HG03139 (cell line): ENCODE data around the gene PACS1.

ENCODE experiments used
- ATAC-seq: cut with Tn5 transposase; IDR thresholded peaks from one replicate; pipeline ENCODE4 v1.9.1; 2021; ENCODE audit not compliant: unreplicated experiment

Gene PACS1

GRCh38 chr11:66136752-66137123 is 66.7 kb downstream of the PACS1 start:
- no peak for ATAC-seq

DNA sequence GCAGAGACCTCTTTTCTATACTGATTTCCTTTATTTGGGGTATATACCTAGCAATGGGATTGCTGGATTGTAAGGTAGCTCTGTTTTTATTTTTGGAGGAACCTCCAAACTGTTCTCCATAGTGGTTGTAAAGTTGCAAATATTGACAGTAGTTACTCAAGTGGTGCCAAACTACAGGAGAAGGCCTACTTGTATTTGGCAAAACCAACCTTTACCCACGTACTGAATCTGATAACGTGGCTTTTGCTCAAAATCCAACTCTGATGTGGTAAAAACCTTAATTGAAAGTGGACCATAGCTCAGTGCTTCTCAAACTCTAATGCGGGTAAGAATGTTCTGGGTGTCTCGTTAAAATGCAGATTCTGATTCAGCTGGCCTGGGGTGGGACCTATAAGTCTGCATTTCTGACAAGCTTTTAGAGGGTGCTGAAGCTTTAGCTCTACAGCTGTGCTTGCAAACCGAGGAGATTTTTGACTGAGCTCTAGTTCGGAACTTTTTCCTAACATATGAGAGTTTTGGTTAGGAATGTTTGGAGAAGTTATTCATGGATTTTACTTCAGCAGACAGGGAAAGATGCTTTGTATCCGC is 69.8 kb downstream of the PACS1 start:
- no peak for ATAC-seq

DNA sequence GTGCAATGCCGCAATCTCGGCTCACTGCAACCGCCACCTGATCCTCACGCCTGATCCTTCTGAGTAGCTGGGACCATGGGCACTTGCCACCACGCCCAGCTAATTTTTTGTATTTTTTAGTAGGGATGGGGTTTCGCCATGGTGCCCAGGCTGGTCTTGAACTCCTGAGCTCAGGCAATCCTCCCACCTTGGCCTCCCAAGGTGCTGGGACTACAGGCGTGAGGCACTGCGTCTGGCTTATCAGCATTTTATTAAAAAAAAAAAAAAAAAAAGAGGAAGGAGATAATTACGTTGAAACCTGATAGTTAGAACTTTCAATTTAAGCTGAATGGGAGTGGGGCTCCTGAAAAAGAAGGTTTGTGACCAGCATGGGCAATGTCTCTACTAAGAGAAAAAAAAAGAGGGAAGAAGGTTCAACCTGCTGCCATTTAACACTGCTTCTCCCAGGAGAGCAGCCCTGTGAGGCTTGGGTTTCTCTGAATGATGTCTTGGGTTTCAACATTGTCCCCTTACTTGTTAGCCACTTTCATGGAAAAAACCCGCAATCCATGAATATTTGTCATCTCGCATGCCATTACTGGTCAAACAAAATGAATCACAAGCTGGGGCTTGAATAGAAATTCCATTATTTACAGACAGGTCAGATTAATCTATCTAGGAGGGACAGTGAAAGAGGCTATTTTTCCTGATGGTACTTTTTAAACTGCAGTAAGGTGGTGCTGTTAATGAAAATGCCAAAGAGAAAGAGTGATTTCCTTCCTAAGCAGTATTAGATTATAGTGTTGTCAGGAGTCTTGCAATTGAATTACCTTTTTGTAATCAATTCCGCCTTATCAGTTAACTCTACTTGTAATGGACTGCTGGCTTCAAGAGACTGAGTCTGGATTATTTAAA is 72.5 kb downstream of the PACS1 start:
- ATAC-seq = no peak

DNA sequence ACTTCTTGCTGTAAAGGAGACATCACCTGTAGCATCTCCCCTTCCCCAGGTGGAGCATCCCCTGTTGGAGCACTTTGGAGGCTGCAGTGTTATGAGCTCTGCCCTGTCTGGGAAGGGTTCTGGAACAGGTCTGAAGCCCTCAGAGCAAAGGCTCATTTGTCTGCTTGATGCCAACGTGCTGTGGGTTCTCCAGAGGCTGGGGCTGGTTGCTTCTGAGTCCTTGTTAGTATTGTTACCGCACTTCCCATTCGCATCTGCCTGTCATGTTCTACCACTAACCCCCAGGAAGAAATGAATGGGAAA is 73.1 kb downstream of the PACS1 start:
- no peak for ATAC-seq

- ATAC-seq = no peak
Observed at GRCh38 chr11:66143996-66144678, 74.1 kb downstream of the PACS1 start.

DNA sequence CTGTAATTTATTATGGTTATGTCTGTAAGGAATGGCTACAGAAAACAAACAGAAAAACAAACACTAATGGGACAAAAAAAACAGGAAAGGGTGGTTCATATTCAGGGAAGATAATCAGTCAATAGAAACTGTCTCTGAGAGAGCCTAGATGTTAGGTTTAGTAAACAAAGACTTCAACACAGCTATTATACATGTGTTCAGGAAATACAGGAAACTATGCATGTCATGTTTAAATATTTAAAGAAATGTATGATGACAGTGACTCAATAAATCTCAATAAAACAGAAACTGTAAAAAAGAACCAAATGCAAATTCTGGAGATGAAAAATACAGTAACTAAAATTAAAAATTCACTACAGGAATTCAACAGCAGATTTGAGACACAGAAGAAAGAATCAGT is 76.0 kb downstream of the PACS1 start:
- no peak for ATAC-seq

DNA sequence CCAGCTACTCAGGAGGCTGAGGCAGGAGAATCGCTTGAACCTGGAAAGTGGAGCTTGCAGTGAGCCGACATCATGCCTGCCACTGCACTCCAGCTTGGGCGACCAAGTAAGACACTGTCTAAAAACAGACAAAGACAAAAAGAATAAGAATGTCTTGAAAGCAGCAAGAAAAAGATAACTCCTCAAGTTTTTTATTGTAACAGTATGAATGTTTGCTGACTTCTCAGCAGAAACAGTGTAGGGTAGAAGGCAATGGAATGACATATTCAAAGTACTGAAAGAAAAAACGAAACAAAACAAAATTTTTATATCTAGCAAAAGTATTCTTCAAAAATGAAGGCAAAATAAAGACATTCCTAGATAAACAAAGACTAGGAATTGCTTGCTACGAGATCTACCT is 76.9 kb downstream of the PACS1 start:
- ATAC-seq = no peak

GRCh38 chr11:66150140-66150539 is 80.1 kb downstream of the PACS1 start:
- no peak for ATAC-seq

DNA sequence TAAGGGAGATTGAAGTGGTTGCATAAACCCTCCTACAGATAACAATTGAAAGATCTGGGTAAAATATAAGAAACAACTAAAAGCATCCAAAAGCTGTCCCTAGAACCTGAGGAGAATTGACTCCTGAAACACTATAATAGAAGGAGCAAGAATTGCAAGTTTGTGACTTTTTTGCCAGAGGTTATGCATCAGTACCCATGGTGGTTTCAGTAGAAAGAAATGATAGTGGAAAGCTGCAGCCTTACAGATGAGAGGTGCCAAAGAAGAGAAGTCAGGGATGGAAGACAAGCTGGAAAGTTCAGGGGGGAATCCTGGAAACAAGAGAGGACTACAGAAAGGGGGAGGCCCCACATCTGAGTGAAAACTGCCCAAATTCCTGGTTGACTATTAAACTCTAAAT is 80.7 kb downstream of the PACS1 start:
- ATAC-seq = no peak

DNA sequence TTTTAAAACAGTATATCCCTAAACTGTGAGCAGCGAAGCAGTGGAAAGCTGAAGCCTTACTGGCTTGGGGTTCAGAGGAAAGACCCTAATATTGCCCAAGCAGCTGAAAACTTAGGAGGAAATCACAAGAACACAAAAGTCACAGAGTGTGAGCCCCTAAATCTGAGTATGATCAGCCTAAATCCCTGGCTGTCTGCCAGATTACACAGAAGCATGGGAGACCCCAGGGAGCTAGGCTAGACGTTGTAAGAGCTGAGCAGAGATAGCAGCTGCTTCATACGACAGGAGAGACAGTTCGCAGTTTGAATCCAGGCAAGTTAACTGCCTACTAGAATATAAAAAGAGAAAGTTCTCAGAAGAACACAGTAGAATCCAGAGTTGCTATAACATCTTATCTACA is 81.2 kb downstream of the PACS1 start:
- no peak for ATAC-seq

DNA sequence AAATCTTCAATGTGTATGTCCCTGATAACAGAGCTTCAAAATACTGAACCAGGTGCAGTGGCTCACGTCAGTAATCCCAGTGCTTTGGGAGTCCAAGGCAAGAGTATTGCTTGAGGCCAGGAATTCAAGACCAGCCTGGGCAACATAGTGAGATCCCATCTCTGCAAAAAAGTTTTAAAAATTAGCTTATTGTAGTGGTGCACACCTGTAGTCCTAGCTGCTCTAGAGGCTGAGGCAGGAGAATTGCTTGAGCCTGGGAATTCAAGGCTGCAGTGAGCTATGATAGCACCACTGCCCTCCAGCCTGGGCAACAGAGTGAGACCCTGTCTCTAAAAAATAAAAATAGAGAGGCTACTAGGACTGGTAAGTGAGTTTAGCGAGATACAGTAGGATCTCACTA is 84.0 kb downstream of the PACS1 start:
- no peak for ATAC-seq

- no peak for ATAC-seq
Observed at GRCh38 chr11:66155387-66156073, 85.5 kb downstream of the PACS1 start.

DNA sequence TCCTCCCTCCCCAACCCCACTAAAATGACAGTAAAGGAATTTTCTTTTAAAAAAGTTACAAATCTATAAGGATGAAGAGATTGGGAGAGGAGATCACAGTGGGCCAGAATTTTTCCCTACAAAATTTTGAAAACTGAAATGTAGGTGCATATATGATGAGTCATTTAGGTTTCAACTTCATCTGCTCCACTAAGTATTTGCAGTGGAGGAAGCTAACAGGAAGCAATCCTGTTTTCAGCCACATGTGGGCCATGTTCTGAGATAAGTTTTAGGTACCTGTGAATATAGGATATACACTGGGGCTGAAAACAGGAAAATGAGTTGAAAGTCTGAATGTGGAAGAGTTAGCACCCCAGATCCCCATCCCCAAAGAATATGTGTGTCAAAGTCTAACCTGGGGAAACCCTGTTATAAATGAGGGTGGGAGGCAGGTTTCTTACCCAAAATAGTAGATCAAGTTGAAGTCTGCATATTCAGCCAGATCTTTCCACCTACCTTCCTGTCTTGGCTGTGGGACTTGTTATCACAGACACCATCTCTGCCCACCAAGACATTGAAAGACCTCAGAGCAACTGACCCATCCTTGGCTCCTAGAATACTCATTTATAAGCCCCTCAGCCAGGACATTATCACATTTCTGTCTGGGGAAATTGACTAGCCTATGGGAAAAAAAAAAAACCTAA is 87.3 kb downstream of the PACS1 start:
- no peak for ATAC-seq

GRCh38 chr11:66158156-66158555 is 88.1 kb downstream of the PACS1 start:
- ATAC-seq = no peak

GRCh38 chr11:66159324-66159984 is 89.4 kb downstream of the PACS1 start:
- no peak for ATAC-seq

DNA sequence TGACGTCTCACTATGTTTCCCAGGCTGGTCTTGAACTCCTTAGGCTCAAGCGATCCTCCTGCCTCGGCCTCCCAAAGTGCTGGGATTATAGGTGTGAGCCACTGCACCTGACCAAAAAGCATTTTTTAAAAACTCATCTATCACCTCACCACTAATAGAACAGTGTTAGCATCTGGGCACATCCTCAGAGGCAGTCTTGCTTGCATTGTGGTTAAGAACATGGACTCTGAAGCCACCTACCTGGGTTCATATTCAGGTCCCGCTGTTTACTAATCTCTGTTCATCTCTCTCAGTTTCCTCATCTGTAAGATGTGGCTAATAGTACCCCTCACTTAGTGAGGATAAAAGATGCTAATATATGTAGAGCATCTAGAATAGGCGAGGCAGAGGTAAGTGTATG is 90.6 kb downstream of the PACS1 start:
- no peak for ATAC-seq

- ATAC-seq = no peak
Observed at GRCh38 chr11:66168289-66168688, 98.2 kb downstream of the PACS1 start.

- ATAC-seq = no peak
Observed at GRCh38 chr11:66172146-66172545, 102.1 kb downstream of the PACS1 start.

GRCh38 chr11:66176650-66177049 is 106.6 kb downstream of the PACS1 start:
- no peak for ATAC-seq

- ATAC-seq = no peak
Observed at GRCh38 chr11:66178183-66178582, 108.1 kb downstream of the PACS1 start.

DNA sequence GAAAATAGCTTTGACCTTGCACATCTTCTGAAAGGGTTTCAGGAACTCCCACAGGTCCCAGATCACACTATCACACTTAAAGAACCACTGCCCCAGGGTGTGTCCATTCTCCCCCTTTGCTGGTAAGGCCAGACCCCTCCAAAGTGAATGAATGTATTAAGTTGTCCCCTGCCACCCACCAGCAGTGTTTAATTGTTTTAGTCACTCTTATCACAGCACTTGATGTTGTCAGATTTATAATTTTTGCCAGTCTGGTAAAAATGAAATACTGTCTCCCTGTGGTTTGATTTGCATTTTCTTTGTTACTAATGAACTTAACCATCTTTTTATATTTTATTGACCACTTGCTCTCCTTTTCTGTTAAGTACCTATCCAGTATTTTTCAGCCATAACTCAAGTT is 108.8 kb downstream of the PACS1 start:
- no peak for ATAC-seq
